Measurements from ENCODE around the gene PTPRN2. TPM values are rescaled to one million over a fixed set of nuclear protein-coding genes. Genes with fewer than 3 reads are reported as not detected.

PTPRN2 gene
- total and polyA plus RNA-seq, 2 experiments from 2014 or later: 0.28 TPM; not detected in 1

GRCh38 chr7:158573310-158573709, 14.3 kb downstream of the PTPRN2 start:
- no peak overlapping the region for H3K27ac ChIP-seq
- no peaks in the 10 kb centered on the region for H3K4me1 ChIP-seq (ENCODE audit: low read depth)
- no peaks in the 10 kb centered on the region for H3K36me3 ChIP-seq
- H3K4me3 ChIP-seq: no peak overlapping the region
- DNase-seq (ENCODE audit: low read depth in 1 of 2, low spot score in 1 of 2): no peak
- TF ChIP-seq CTCF (IDR thresholded peaks at IDR 0.05; ENCODE audit: low read depth, low read length): no peak
- H3K9me3 ChIP-seq (ENCODE audit: low read depth): no peaks in the 10 kb centered on the region
- H3K27me3 ChIP-seq: peaks cover 22% of the 10 kb centered on the region

GRCh38 chr7:158572000-158572828, 15.4 kb downstream of the PTPRN2 start:
- Histone ChIP-seq H3K4me3 (no peak overlapping the region), H3K36me3 (no peaks in the 10 kb centered on the region), H3K27me3 (peaks cover 26% of the 10 kb centered on the region), H3K4me1 (ENCODE audit: low read depth) (no peaks in the 10 kb centered on the region), H3K9me3 (ENCODE audit: low read depth) (no peaks in the 10 kb centered on the region), H3K27ac (no peak overlapping the region)
- no peak for DNase-seq (ENCODE audit: low read depth in 1 of 2, low spot score in 1 of 2)
- no peak for TF ChIP-seq CTCF (IDR thresholded peaks at IDR 0.05; ENCODE audit: low read depth, low read length)

- no peak for DNase-seq (ENCODE audit: low read depth in 1 of 2, low spot score in 1 of 2)
- peaks cover 26% of the 10 kb centered on the region for H3K27me3 ChIP-seq
Observed at GRCh38 chr7:158570449-158571170, 17.0 kb downstream of the PTPRN2 start.

GRCh38 chr7:158569858-158570323, 17.7 kb downstream of the PTPRN2 start:
- no peak for DNase-seq (ENCODE audit: low read depth in 1 of 2, low spot score in 1 of 2)
- TF ChIP-seq CTCF (IDR thresholded peaks at IDR 0.05; ENCODE audit: low read depth, low read length): no peak
- H3K27ac ChIP-seq: no peak overlapping the region
- no peaks in the 10 kb centered on the region for H3K36me3 ChIP-seq
- no peak overlapping the region for H3K4me3 ChIP-seq
- H3K27me3 ChIP-seq: peaks cover 26% of the 10 kb centered on the region
- H3K9me3 ChIP-seq (ENCODE audit: low read depth): no peaks in the 10 kb centered on the region
- no peaks in the 10 kb centered on the region for H3K4me1 ChIP-seq (ENCODE audit: low read depth)

More at GRCh38 chr7:158570449-158571170, 17.0 kb downstream of the PTPRN2 start:
- no peaks in the 10 kb centered on the region for H3K36me3 ChIP-seq
- no peak overlapping the region for H3K27ac ChIP-seq
- H3K4me1 ChIP-seq (ENCODE audit: low read depth): no peaks in the 10 kb centered on the region
- no peak overlapping the region for H3K4me3 ChIP-seq
- no peak for TF ChIP-seq CTCF (IDR thresholded peaks at IDR 0.05; ENCODE audit: low read depth, low read length)
- H3K9me3 ChIP-seq (ENCODE audit: low read depth): no peaks in the 10 kb centered on the region

- Histone ChIP-seq H3K27ac (no peak overlapping the region), H3K4me1 (ENCODE audit: low read depth) (no peaks in the 10 kb centered on the region), H3K9me3 (ENCODE audit: low read depth) (no peaks in the 10 kb centered on the region), H3K27me3 (peaks cover 26% of the 10 kb centered on the region), H3K36me3 (no peaks in the 10 kb centered on the region), H3K4me3 (no peak overlapping the region)
- no peak for TF ChIP-seq CTCF (IDR thresholded peaks at IDR 0.05; ENCODE audit: low read depth, low read length)
- DNase-seq (ENCODE audit: low read depth in 1 of 2, low spot score in 1 of 2): no peak
Observed at GRCh38 chr7:158568974-158569857, 18.4 kb downstream of the PTPRN2 start.

All from cardiac muscle cell (in vitro differentiated cells and primary cell).